Left lung (tissue), 10 donors: ENCODE data around the gene CD300LB. TPM values are rescaled to one million over a fixed set of nuclear protein-coding genes. Genes with fewer than 3 reads are reported as not detected.

Source experiments
- ATAC-seq: fragments of 200-7000 bp; cut with Tn5 transposase; one replicate; pipeline ENCODE4 v1.9.1; 2020; ENCODE audit warnings: moderate library complexity
- DNase-seq, 4 donors: peaks; one replicate each; pipeline ENCODE4 v3.0.0-alpha.2; 2013 to 2020
- H3K27ac ChIP-seq, 2 donors: fragments of 200-600 bp; sonication (generic) in 1 of 2; one replicate each; pipeline versions ENCODE4 v1.5.0 to v1.8.0; 2020 to 2021
- H3K27me3 ChIP-seq, 2 donors: fragments of 200-600 bp; sonication (generic) in 1 of 2; one replicate each; pipeline versions ENCODE4 v1.5.0 to v1.8.0; 2020 to 2021
- H3K36me3 ChIP-seq, 2 donors: fragments of 200-600 bp; sonication (generic) in 1 of 2; one replicate each; pipeline versions ENCODE4 v1.5.0 to v1.8.0; 2020 to 2021
- H3K4me1 ChIP-seq, 2 donors: fragments of 200-600 bp; one replicate each; pipeline ENCODE4 v1.8.0; 2021
- H3K4me3 ChIP-seq, 2 donors: fragments of 200-600 bp; sonication (generic) in 1 of 2; one replicate each; pipeline versions ENCODE4 v1.5.0 to v1.8.0; 2020 to 2021; ENCODE audit warnings: mild to moderate bottlenecking in 1 of 2
- H3K9me3 ChIP-seq, 2 donors: fragments of 200-600 bp; sonication (generic) in 1 of 2; one replicate each; pipeline versions ENCODE4 v1.5.0 to v1.8.0; 2020 to 2021
- CTCF ChIP-seq, 2 donors: fragments of 200-600 bp; sonication (generic) in 1 of 2; IDR thresholded peaks; one replicate each; pipeline versions ENCODE4 v1.5.0 to v1.8.0; 2021; ENCODE audit warnings: antibody characterized with exemption in 2 of 2
- intact Hi-C, 2 donors: fragments of 100-400 bp; cut with DNase I; formaldehyde crosslinking; loops; one replicate each; pipeline versions ENCODE4 v1.11.2 to v1.14.2; 2022
- polyA plus RNA-seq, 6 donors: library from polyadenylated mRNA; unstranded; fragments of 120-200 nt; gene quantifications; one replicate each; pipeline ENCODE4 v1.2.1, GENCODE V29; 2013; ENCODE audit not compliant: insufficient read length in 6 of 6
- total RNA-seq, 2 donors: library from RNA; stranded (reverse); fragmentation: NEBNext Ultra II Directional; extraction: Animal tissue kit (Norgen Biotek cat#: 25700); gene quantifications; one replicate each; pipeline ENCODE4 v1.2.1, GENCODE V29; 2021
- donor health status: DM: no; HTN: yes; CAD: no.
- donor health status: DM: no; HTN: no; CAD: no.

Gene CD300LB
- total and polyA plus RNA-seq, 8 donors: 0.13 to 1.6 (median 0.29) TPM

GRCh38 chr17:74542166-74542565, 10.9 kb upstream of the CD300LB start:
- Histone ChIP-seq H3K4me1 (peaks cover 0 to 14% of the 10 kb centered on the region in 2 donors), H3K36me3 (no peaks in the 10 kb centered on the region), H3K9me3 (no peaks in the 10 kb centered on the region), H3K27me3 (no peaks in the 10 kb centered on the region), H3K27ac (no peak overlapping the region), H3K4me3 (no peak overlapping the region)
- DNase-seq (peak in 1 of 4 donors; percentile 7), ATAC-seq (no peak)
- TF ChIP-seq CTCF (IDR thresholded peaks at IDR 0.05): no peak
- intact Hi-C loops: no loop called here

- no peak overlapping the region for H3K4me3 ChIP-seq
- no peak for TF ChIP-seq CTCF (IDR thresholded peaks at IDR 0.05)
- intact Hi-C loops: no loop called here
- H3K27me3 ChIP-seq: no peaks in the 10 kb centered on the region
- DNase-seq (peak in 1 of 4 donors; percentile 15), ATAC-seq (no peak)
- no peaks in the 10 kb centered on the region for H3K36me3 ChIP-seq
- H3K27ac ChIP-seq: no peak overlapping the region
- no peaks in the 10 kb centered on the region for H3K9me3 ChIP-seq
- peaks cover 0 to 13% of the 10 kb centered on the region in 2 donors for H3K4me1 ChIP-seq
Observed at GRCh38 chr17:74541176-74542111, 10.2 kb upstream of the CD300LB start.

GRCh38 chr17:74539281-74539820, 8.1 kb upstream of the CD300LB start:
- no peak for TF ChIP-seq CTCF (IDR thresholded peaks at IDR 0.05)
- H3K36me3 ChIP-seq: no peaks in the 10 kb centered on the region
- H3K9me3 ChIP-seq: no peaks in the 10 kb centered on the region
- ATAC-seq: no peak
- intact Hi-C loops: no loop called here
- no peak overlapping the region for H3K27ac ChIP-seq
- no peak overlapping the region for H3K4me3 ChIP-seq
- DNase-seq: peak in 1 of 4 donors; percentile 31
- H3K4me1 ChIP-seq: peaks cover 0 to 2% of the 10 kb centered on the region in 2 donors
- H3K27me3 ChIP-seq: peaks cover 0 to 14% of the 10 kb centered on the region in 2 donors

DNA sequence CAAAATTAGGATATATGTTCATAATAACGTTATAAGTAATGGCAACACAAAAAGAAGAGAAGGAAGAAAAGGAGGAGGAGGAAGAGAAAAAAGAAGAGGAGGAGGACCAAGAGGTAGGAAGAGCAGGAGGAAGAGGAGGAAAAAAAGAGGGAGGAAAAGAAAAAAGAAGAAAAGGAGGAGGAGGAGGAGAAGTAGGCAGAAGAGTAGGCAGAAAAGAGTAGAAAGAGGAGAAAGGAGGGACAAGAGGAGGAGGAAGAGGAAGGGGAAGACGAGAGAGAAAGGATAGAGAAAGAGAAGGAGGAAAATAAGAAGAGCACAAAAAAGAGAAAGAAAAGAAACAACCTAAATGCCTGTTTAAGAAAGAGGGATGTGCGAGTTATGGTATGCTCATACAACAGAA, 5.6 kb upstream of the CD300LB start:
- Histone ChIP-seq H3K27ac (no peak overlapping the region), H3K9me3 (no peaks in the 10 kb centered on the region), H3K4me1 (peaks cover 0 to 11% of the 10 kb centered on the region in 2 donors), H3K36me3 (no peaks in the 10 kb centered on the region), H3K27me3 (peaks cover 0 to 18% of the 10 kb centered on the region in 2 donors), H3K4me3 (no peak overlapping the region)
- DNase-seq (no peak), ATAC-seq (no peak)
- TF ChIP-seq CTCF (IDR thresholded peaks at IDR 0.05): no peak
- intact Hi-C loops: no loop called here

- Histone ChIP-seq H3K27ac (peak overlapping the region; percentile 39 to 62), H3K9me3 (no peaks in the 10 kb centered on the region), H3K4me3 (peak overlapping the region in 1 of 2 donors; percentile 39), H3K36me3 (no peaks in the 10 kb centered on the region), H3K27me3 (peaks cover 0 to 25% of the 10 kb centered on the region in 2 donors), H3K4me1 (peaks cover 0 to 52% of the 10 kb centered on the region in 2 donors)
- intact Hi-C loops: no loop called here
- ATAC-seq (peak; percentile 83), DNase-seq (peak in 1 of 4 donors; percentile 80)
- no peak for TF ChIP-seq CTCF (IDR thresholded peaks at IDR 0.05)
Observed at GRCh38 chr17:74532115-74532514, 840 bp upstream of the CD300LB start.
